Esophagus muscularis mucosa (tissue), 4 donors: ENCODE data around the gene PRKAG2. TPM values are rescaled to one million over a fixed set of nuclear protein-coding genes. Genes with fewer than 3 reads are reported as not detected.
A peak's percentile ranks its signal among the peaks of the same experiment; 100 is the strongest.

Experiments
- DNase-seq: peaks from one replicate; pipeline ENCODE4 v3.0.0-alpha.2; 2017; ENCODE audit errors: extremely low spot score
- H3K27ac ChIP-seq, 4 donors: fragments of 200-600 bp; sonication (generic); replicated peaks in 1 of 4; 1 replicate in 3 of 4; 2 replicates in 1 of 4; pipeline ENCODE4 v1.5.1; 2016 to 2019; ENCODE audit warnings: mild to moderate bottlenecking in 1 of 4
- H3K27me3 ChIP-seq, 4 donors: fragments of 200-600 bp; sonication (generic); one replicate each; pipeline versions ENCODE4 v1.5.1 to v1.6.0; 2016 to 2019
- H3K36me3 ChIP-seq, 4 donors: fragments of 200-600 bp; sonication (generic); one replicate each; pipeline ENCODE4 v1.5.1; 2016 to 2019
- H3K4me1 ChIP-seq, 4 donors: fragments of 200-600 bp; sonication (generic); one replicate each; pipeline ENCODE4 v1.5.1; 2016 to 2019
- H3K4me3 ChIP-seq, 4 donors: fragments of 200-600 bp; sonication (generic); 1 replicate in 2 of 4; 2 replicates in 2 of 4; pipeline ENCODE4 v1.5.1; 2016 to 2019; ENCODE audit warnings: mild to moderate bottlenecking in 4 of 4, moderate library complexity in 1 of 4
- H3K9me3 ChIP-seq, 4 donors: fragments of 200-600 bp; sonication (generic); 1 replicate in 3 of 4; 2 replicates in 1 of 4; pipeline ENCODE4 v1.5.1; 2016 to 2019
- CTCF ChIP-seq, 3 experiments: fragments of 200-600 bp in 2 of 3; fragments of 450-650 bp in 1 of 3; sonication (generic) in 2 of 3; IDR thresholded peaks; one replicate each; pipeline ENCODE4 v1.5.1; 2017 to 2019; ENCODE audit warnings: antibody characterized with exemption in 3 of 3, mild to moderate bottlenecking in 2 of 3, moderate library complexity in 1 of 3
- EP300 ChIP-seq: sonication (generic); formaldehyde crosslinking; IDR thresholded peaks from one replicate; pipeline ENCODE4 v1.6.1; 2017; ENCODE audit warnings: antibody characterized with exemption
- POLR2A ChIP-seq: fragments of 450-650 bp; IDR thresholded peaks from one replicate; pipeline ENCODE4 v1.6.1; 2017; ENCODE audit warnings: antibody characterized with exemption, moderate library complexity, mild to moderate bottlenecking, low read depth
- POLR2AphosphoS5 ChIP-seq, 2 donors: sonication (generic); formaldehyde crosslinking; IDR thresholded peaks; one replicate each; pipeline ENCODE4 v1.6.1; 2017; ENCODE audit warnings: antibody characterized with exemption in 2 of 2
- WGBS: methylation state at CpG from one replicate; pipeline ENCODE4 v1.1.5; 2018; 5-methylcytosine and 5-hydroxymethylcytosine counted together
- intact Hi-C: fragments of 100-400 bp; cut with DNase I; formaldehyde crosslinking; loops from one replicate; pipeline ENCODE4 v1.15.1; 2023
- total RNA-seq, 4 donors: library from RNA; depleted of rRNA; stranded (reverse); fragments of >200 nt; gene quantifications; one replicate each; pipeline versions ENCODE4 v1.1.0 to v1.2.1, GENCODE V29; 2016

Gene PRKAG2
- total RNA-seq, 4 donors from 2014 or later, result 51.3 to 97.2 (median 77.5) TPM

- WGBS, result 84% methylated on average over 15 of the region's 15 CpGs
- intact Hi-C loops, result no loop called here
- Histone ChIP-seq H3K4me1 (no peaks in the 10 kb centered on the region), H3K4me3 (no peak overlapping the region), H3K9me3 (no peaks in the 10 kb centered on the region), H3K27ac (no peak overlapping the region), H3K36me3 (no peaks in the 10 kb centered on the region), H3K27me3 (no peaks in the 10 kb centered on the region)
- no peak for DNase-seq
- TF ChIP-seq EP300, result no peak
- no peak for TF ChIP-seq CTCF (IDR thresholded peaks at IDR 0.05)
- no peak for TF ChIP-seq POLR2AphosphoS5 (IDR thresholded peaks at IDR 0.05)
- TF ChIP-seq POLR2A, result no peak
Observed at GRCh38 chr7:151807846-151808245, 69.1 kb downstream of the PRKAG2 start.

- Histone ChIP-seq H3K36me3 (no peaks in the 10 kb centered on the region), H3K9me3 (no peaks in the 10 kb centered on the region), H3K4me3 (no peak overlapping the region), H3K4me1 (no peaks in the 10 kb centered on the region), H3K27ac (no peak overlapping the region), H3K27me3 (no peaks in the 10 kb centered on the region)
- WGBS, result 87% methylated on average over 19 of the region's 19 CpGs
- TF ChIP-seq CTCF (IDR thresholded peaks at IDR 0.05), result no peak
- no peak for TF ChIP-seq POLR2AphosphoS5 (IDR thresholded peaks at IDR 0.05)
- no peak for TF ChIP-seq POLR2A
- TF ChIP-seq EP300, result no peak
- intact Hi-C loops, result no loop called here
- no peak for DNase-seq
Observed at GRCh38 chr7:151806952-151807775, 69.8 kb downstream of the PRKAG2 start.

- no peaks in the 10 kb centered on the region for H3K36me3 ChIP-seq
- H3K9me3 ChIP-seq, result no peaks in the 10 kb centered on the region
- H3K4me1 ChIP-seq, result no peaks in the 10 kb centered on the region
- no peaks in the 10 kb centered on the region for H3K27me3 ChIP-seq
- H3K27ac ChIP-seq, result no peak overlapping the region
- DNase-seq, result no peak
- intact Hi-C loops, result no loop called here
- H3K4me3 ChIP-seq, result no peak overlapping the region
- TF ChIP-seq CTCF (IDR thresholded peaks at IDR 0.05) (no peak), EP300 (no peak), POLR2A (no peak), POLR2AphosphoS5 (IDR thresholded peaks at IDR 0.05) (peak in 1 of 2 donors; percentile 14)
- WGBS, result 72% methylated on average over 8 of the region's 8 CpGs
Observed at GRCh38 chr7:151806204-151806603, 70.7 kb downstream of the PRKAG2 start.

GRCh38 chr7:151805191-151805590, 71.7 kb downstream of the PRKAG2 start:
- H3K4me1 ChIP-seq, result no peaks in the 10 kb centered on the region
- H3K9me3 ChIP-seq, result no peaks in the 10 kb centered on the region
- H3K27me3 ChIP-seq, result no peaks in the 10 kb centered on the region
- H3K4me3 ChIP-seq, result no peak overlapping the region
- TF ChIP-seq POLR2AphosphoS5 (IDR thresholded peaks at IDR 0.05) (no peak), EP300 (no peak), POLR2A (no peak), CTCF (IDR thresholded peaks at IDR 0.05) (no peak)
- intact Hi-C loops, result no loop called here
- DNase-seq, result no peak
- no peak overlapping the region for H3K27ac ChIP-seq
- no peaks in the 10 kb centered on the region for H3K36me3 ChIP-seq
- WGBS, result 92% methylated on average over 6 of the region's 6 CpGs

GRCh38 chr7:151804756-151805155, 72.2 kb downstream of the PRKAG2 start:
- Histone ChIP-seq H3K4me1 (no peaks in the 10 kb centered on the region), H3K27me3 (no peaks in the 10 kb centered on the region), H3K27ac (no peak overlapping the region), H3K4me3 (no peak overlapping the region), H3K36me3 (no peaks in the 10 kb centered on the region), H3K9me3 (no peaks in the 10 kb centered on the region)
- intact Hi-C loops, result no loop called here
- DNase-seq, result no peak
- WGBS, result 95% methylated on average over 5 of the region's 9 CpGs
- no peak for TF ChIP-seq EP300
